Fibroblast of pulmonary artery (primary cell): ENCODE results near the gene GP9.

Experiments
- DNase-seq: peaks from one replicate; pipeline ENCODE4 v3.0.0-alpha.2; 2010; ENCODE audit warnings: low read depth
- H3K4me3 ChIP-seq: replicated peaks from 2 replicates; pipeline ENCODE4 v1.5.1; 2011; ENCODE audit warnings: low read depth, mild to moderate bottlenecking, control low read depth, low read length, moderate library complexity
- CTCF ChIP-seq: IDR thresholded peaks from 2 replicates; pipeline ENCODE4 v1.5.1; 2011; ENCODE audit warnings: mild to moderate bottlenecking, control low read depth, low read length, inconsistent platforms; ENCODE audit errors: missing control alignments

GP9 gene

GRCh38 chr3:129078510-129078909 lies 17.9 kb downstream of the GP9 start:
- no peak for DNase-seq
- no peak for TF ChIP-seq CTCF
- no peak overlapping the region for H3K4me3 ChIP-seq

GRCh38 chr3:129081503-129081902 lies 20.9 kb downstream of the GP9 start:
- TF ChIP-seq CTCF = no peak
- H3K4me3 ChIP-seq = no peak overlapping the region
- no peak for DNase-seq

GRCh38 chr3:129082026-129082425 lies 21.4 kb downstream of the GP9 start:
- DNase-seq = no peak
- TF ChIP-seq CTCF = no peak
- no peak overlapping the region for H3K4me3 ChIP-seq

- no peak overlapping the region for H3K4me3 ChIP-seq
- TF ChIP-seq CTCF = no peak
- no peak for DNase-seq
These were observed 23.9 kb downstream of the GP9 start for GRCh38 chr3:129084501-129084900.

- DNase-seq = no peak
- TF ChIP-seq CTCF = no peak
- no peak overlapping the region for H3K4me3 ChIP-seq
These were observed 24.7 kb downstream of the GP9 start for GRCh38 chr3:129085165-129085715.

- no peak for TF ChIP-seq CTCF
- no peak overlapping the region for H3K4me3 ChIP-seq
- no peak for DNase-seq
These were observed 25.2 kb downstream of the GP9 start for GRCh38 chr3:129085818-129086217.

GRCh38 chr3:129087138-129087702 lies 26.6 kb downstream of the GP9 start:
- peak; percentile 39 for DNase-seq
- no peak for TF ChIP-seq CTCF
- H3K4me3 ChIP-seq = no peak overlapping the region
